Measurements from ENCODE around the gene HACD3. TPM values are rescaled to one million over a fixed set of nuclear protein-coding genes. Genes with fewer than 3 reads are reported as not detected.

The HACD3 gene
- total and polyA plus RNA-seq, 3 donors from 2014 or later, result 37.5 to 70.6 (median 38.6) TPM

GRCh38 chr15:65626856-65627255 is 96.6 kb downstream of the HACD3 start:
- no peak for DNase-seq
- Histone ChIP-seq H3K9me3 (no peaks in the 10 kb centered on the region), H3K4me3 (no peak overlapping the region), H3K27me3 (no peaks in the 10 kb centered on the region), H3K36me3 (ENCODE audit: low read depth, missing control alignments) (no peaks in the 10 kb centered on the region), H3K4me1 (no peaks in the 10 kb centered on the region), H3K27ac (no peak overlapping the region)
- TF ChIP-seq POLR2A (IDR thresholded peaks at IDR 0.05) (no peak), CTCF (IDR thresholded peaks at IDR 0.05) (no peak)
- 76 to 77% methylated on average over 4 of the region's 4 CpGs for WGBS, 2 donors
- intact Hi-C loops (cut with DNase I; ENCODE audit: low total_unique reads), result no loop called here

Small RNA genes lying within 50 kb of the gene (small RNA-seq; reads per million reads assigned to genes)
- gene RF00019 (0 reads per million in 2 donors), gene RNU6-19P (0 reads per million in 2 donors)

Other genes starting within 250 kb of the HACD3 start
- 10 to 100 TPM; 24.3 to 30.9 TPM for gene PARP16, start 243.6 kb upstream of the HACD3 start, total RNA-seq
- gene PARP16, start 243.6 kb upstream of the HACD3 start, polyA plus RNA-seq (ENCODE audit: insufficient read depth, low read depth, low replicate concordance), result 12.3 TPM
- gene RNU5A-1, start 234.4 kb upstream of the HACD3 start, total RNA-seq, result not detected
- not detected for gene RNU5A-1, start 234.4 kb upstream of the HACD3 start, polyA plus RNA-seq (ENCODE audit: insufficient read depth, low read depth, low replicate concordance)
- not detected for gene RNU5B-1, start 225.8 kb upstream of the HACD3 start, total RNA-seq
- gene RNU5B-1, start 225.8 kb upstream of the HACD3 start, polyA plus RNA-seq (ENCODE audit: insufficient read depth, low read depth, low replicate concordance), result not detected
- 1 to 10 TPM; 6.5 TPM for gene IGDCC3, start 152.5 kb upstream of the HACD3 start, total RNA-seq
- gene IGDCC3, start 152.5 kb upstream of the HACD3 start, polyA plus RNA-seq (ENCODE audit: insufficient read depth, low read depth, low replicate concordance), result 5.8 TPM
- 1 to 10 TPM; 2.7 to 4.3 TPM for gene IGDCC4, start 107.5 kb upstream of the HACD3 start, total RNA-seq
- 3.3 TPM for gene IGDCC4, start 107.5 kb upstream of the HACD3 start, polyA plus RNA-seq (ENCODE audit: insufficient read depth, low read depth, low replicate concordance)
- 10 to 100 TPM; 51.6 to 68.3 TPM for gene DPP8, start 12.8 kb upstream of the HACD3 start, total RNA-seq
- gene DPP8, start 12.8 kb upstream of the HACD3 start, polyA plus RNA-seq (ENCODE audit: insufficient read depth, low read depth, low replicate concordance), result 64.4 TPM
- 10 to 100 TPM; 65.7 to 71.0 TPM for gene INTS14, start 80.7 kb downstream of the HACD3 start, total RNA-seq
- 41.7 TPM for gene INTS14, start 80.7 kb downstream of the HACD3 start, polyA plus RNA-seq (ENCODE audit: insufficient read depth, low read depth, low replicate concordance)
- gene SLC24A1, start 91.5 kb downstream of the HACD3 start, total RNA-seq, result 10 to 100 TPM; 16.9 to 24.3 TPM
- 13.4 TPM for gene SLC24A1, start 91.5 kb downstream of the HACD3 start, polyA plus RNA-seq (ENCODE audit: insufficient read depth, low read depth, low replicate concordance)

All from testis (tissue), 3 donors.